Progenitor cell of endocrine pancreas (in vitro differentiated cells): Measurements from ENCODE around the gene CERS6. TPM values are rescaled to one million over a fixed set of nuclear protein-coding genes. Genes with fewer than 3 reads are reported as not detected.

Source experiments
- DNase-seq: peaks from one replicate; pipeline ENCODE4 v3.0.0; 2021; ENCODE audit warnings: low spot score; ENCODE audit not compliant: unreplicated experiment
- H3K27ac Mint-ChIP-seq: 2 replicates; pipeline ENCODE4 v1.8.0; 2021; ENCODE audit warnings: mild to moderate bottlenecking, moderate library complexity, mixed read lengths
- H3K27me3 Mint-ChIP-seq: 2 replicates; pipeline ENCODE4 v1.8.0; 2021; ENCODE audit warnings: mixed read lengths
- H3K36me3 Mint-ChIP-seq: 2 replicates; pipeline ENCODE4 v1.8.0; 2022; ENCODE audit warnings: mixed read lengths; ENCODE audit not compliant: insufficient read depth
- H3K4me1 Mint-ChIP-seq: 2 replicates; pipeline ENCODE4 v1.8.0; 2021; ENCODE audit warnings: low read depth, mixed read lengths
- H3K4me3 Mint-ChIP-seq: 2 replicates; pipeline ENCODE4 v1.8.0; 2021; ENCODE audit warnings: low read depth, mild to moderate bottlenecking, moderate library complexity, mixed read lengths
- H3K9me3 Mint-ChIP-seq: 2 replicates; pipeline ENCODE4 v1.8.0; 2021; ENCODE audit warnings: low read depth, mixed read lengths
- total RNA-seq: library from RNA; stranded (reverse); gene quantifications from 2 replicates; pipeline ENCODE4 v1.2.1, GENCODE V29; 2021
- TF ChIP-seq, protein P1 (sequence below): fragments of 200-600 bp; sonication (generic); IDR thresholded peaks from one replicate; pipeline ENCODE4 v1.5.0; 2021; ENCODE audit warnings: antibody characterized with exemption, mild to moderate bottlenecking; ENCODE audit not compliant: unreplicated experiment

Gene CERS6
- total RNA-seq, 1 donor from 2014 or later: 32.5 TPM

- H3K27me3 Mint-ChIP-seq: no peaks in the 10 kb centered on the region
- no peak overlapping the region for H3K4me3 Mint-ChIP-seq
- no peak for DNase-seq
- TF ChIP-seq, protein P1, sequence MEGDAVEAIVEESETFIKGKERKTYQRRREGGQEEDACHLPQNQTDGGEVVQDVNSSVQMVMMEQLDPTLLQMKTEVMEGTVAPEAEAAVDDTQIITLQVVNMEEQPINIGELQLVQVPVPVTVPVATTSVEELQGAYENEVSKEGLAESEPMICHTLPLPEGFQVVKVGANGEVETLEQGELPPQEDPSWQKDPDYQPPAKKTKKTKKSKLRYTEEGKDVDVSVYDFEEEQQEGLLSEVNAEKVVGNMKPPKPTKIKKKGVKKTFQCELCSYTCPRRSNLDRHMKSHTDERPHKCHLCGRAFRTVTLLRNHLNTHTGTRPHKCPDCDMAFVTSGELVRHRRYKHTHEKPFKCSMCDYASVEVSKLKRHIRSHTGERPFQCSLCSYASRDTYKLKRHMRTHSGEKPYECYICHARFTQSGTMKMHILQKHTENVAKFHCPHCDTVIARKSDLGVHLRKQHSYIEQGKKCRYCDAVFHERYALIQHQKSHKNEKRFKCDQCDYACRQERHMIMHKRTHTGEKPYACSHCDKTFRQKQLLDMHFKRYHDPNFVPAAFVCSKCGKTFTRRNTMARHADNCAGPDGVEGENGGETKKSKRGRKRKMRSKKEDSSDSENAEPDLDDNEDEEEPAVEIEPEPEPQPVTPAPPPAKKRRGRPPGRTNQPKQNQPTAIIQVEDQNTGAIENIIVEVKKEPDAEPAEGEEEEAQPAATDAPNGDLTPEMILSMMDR: peak; percentile 45
- peaks cover 33% of the 10 kb centered on the region for H3K4me1 Mint-ChIP-seq
- peaks cover 7% of the 10 kb centered on the region for H3K36me3 Mint-ChIP-seq
- no peak overlapping the region for H3K27ac Mint-ChIP-seq
- peaks cover 6% of the 10 kb centered on the region for H3K9me3 Mint-ChIP-seq
Observed at GRCh38 chr2:168494190-168494711, 38.2 kb downstream of the CERS6 start.

DNA sequence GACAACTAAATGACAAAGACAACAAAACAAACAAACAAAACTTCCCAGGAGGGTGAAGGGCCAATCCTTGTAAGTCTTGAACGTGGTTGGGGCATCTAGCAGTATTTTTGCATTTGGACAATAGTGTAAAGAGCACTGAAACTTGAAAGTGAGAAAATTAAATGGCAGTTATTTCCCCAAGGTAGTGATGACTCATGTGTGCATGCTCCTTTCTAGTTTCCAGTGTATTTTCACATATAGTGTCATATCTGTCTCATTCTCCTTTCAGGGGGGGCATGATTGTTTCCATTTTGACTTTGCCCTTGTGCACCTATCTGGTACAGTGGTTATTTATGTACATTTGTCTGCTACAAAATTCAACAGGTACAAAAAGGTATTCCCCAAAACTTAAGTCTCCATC, 39.5 kb downstream of the CERS6 start:
- Mint-ChIP-seq H3K4me3 (no peak overlapping the region), H3K36me3 (peaks cover 10% of the 10 kb centered on the region), H3K27me3 (no peaks in the 10 kb centered on the region), H3K27ac (no peak overlapping the region), H3K4me1 (peaks cover 25% of the 10 kb centered on the region), H3K9me3 (peaks cover 9% of the 10 kb centered on the region)
- no peak for DNase-seq
- TF ChIP-seq, protein P1: no peak

DNA sequence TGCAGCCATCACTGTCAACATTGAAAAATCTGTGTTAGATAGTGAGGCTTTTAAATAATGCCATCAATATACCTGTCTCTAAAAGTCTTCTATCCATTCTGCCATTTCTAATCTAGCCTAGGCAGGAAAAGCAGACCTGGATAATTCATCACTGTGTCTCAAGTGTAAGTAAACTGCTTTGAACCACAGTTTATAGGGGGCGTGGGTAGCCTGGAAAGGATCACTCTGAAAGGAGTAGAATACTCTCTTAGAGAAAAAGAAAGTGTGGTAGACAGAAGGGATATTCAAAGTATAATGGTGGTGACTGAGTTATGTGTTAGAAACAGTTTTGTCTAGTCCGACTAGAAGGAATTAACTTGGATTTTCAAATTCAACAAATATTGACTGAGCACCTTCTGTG, 40.8 kb downstream of the CERS6 start:
- Mint-ChIP-seq H3K9me3 (peaks cover 9% of the 10 kb centered on the region), H3K4me3 (no peak overlapping the region), H3K27ac (no peak overlapping the region), H3K4me1 (peaks cover 20% of the 10 kb centered on the region), H3K36me3 (peaks cover 10% of the 10 kb centered on the region), H3K27me3 (no peaks in the 10 kb centered on the region)
- no peak for DNase-seq
- TF ChIP-seq, protein P1: no peak

- H3K4me1 Mint-ChIP-seq: peaks cover 14% of the 10 kb centered on the region
- no peak for DNase-seq
- TF ChIP-seq, protein P1: no peak
- H3K9me3 Mint-ChIP-seq: peaks cover 8% of the 10 kb centered on the region
- H3K27ac Mint-ChIP-seq: no peak overlapping the region
- H3K4me3 Mint-ChIP-seq: no peak overlapping the region
- H3K27me3 Mint-ChIP-seq: no peaks in the 10 kb centered on the region
- H3K36me3 Mint-ChIP-seq: peaks cover 9% of the 10 kb centered on the region
Observed at GRCh38 chr2:168499500-168499899, 43.4 kb downstream of the CERS6 start.

DNA sequence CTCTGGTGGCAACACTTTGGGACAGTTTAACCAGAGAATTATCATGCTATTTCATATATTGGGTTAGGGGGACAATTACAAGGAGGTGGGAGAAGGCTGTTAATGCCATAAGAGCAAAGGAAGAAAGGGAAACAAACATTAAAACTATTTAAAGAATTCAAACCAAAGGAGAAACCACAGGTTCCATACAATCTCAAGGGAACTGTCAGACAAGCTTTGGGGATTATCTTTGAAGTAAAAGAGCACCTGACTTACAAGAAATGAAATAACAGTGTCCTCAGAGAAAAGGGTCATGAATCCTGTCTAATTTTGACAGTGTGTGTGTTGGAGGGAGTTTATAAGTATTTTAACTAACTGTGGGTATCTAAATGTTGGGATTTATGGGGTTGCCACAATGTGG, 44.4 kb downstream of the CERS6 start:
- no peaks in the 10 kb centered on the region for H3K27me3 Mint-ChIP-seq
- peaks cover 9% of the 10 kb centered on the region for H3K36me3 Mint-ChIP-seq
- TF ChIP-seq, protein P1: no peak
- H3K27ac Mint-ChIP-seq: no peak overlapping the region
- peaks cover 8% of the 10 kb centered on the region for H3K9me3 Mint-ChIP-seq
- peaks cover 16% of the 10 kb centered on the region for H3K4me1 Mint-ChIP-seq
- no peak for DNase-seq
- no peak overlapping the region for H3K4me3 Mint-ChIP-seq
